Right cardiac atrium (tissue), 5 donors: Measurements from ENCODE around the gene MTRF1. TPM values are rescaled to one million over a fixed set of nuclear protein-coding genes. Genes with fewer than 3 reads are reported as not detected.
"Not testable (repeated sequence)": the region's sequence is repeated elsewhere in the genome, so short reads cannot be mapped to it uniquely, and the experiment has no call there.

Experiments used
- ATAC-seq, 2 donors: fragments of 200-7000 bp; cut with Tn5 transposase; one replicate each; pipeline versions ENCODE4 v1.8.0 to v1.9.1; 2020; ENCODE audit warnings: moderate library complexity in 2 of 2, mild to moderate bottlenecking in 1 of 2
- DNase-seq, 3 donors: peaks; one replicate each; pipeline ENCODE4 v3.0.0-alpha.2; 2020
- H3K27ac ChIP-seq: one replicate; pipeline ENCODE4 v1.5.1; 2013; ENCODE audit warnings: mild to moderate bottlenecking, low read length, control low read depth, moderate library complexity
- H3K27me3 ChIP-seq: one replicate; pipeline ENCODE4 v1.6.1; 2013; ENCODE audit not compliant: control insufficient read depth, insufficient read depth
- H3K4me1 ChIP-seq: one replicate; pipeline ENCODE4 v1.6.1; 2013; ENCODE audit warnings: low read length; ENCODE audit not compliant: control insufficient read depth, insufficient read depth
- H3K4me3 ChIP-seq: one replicate; pipeline ENCODE4 v1.5.1; 2013; ENCODE audit warnings: low read length, control low read depth
- H3K9me3 ChIP-seq: one replicate; pipeline ENCODE4 v1.6.1; 2013; ENCODE audit warnings: low read length; ENCODE audit not compliant: control insufficient read depth
- WGBS: extraction: QIAGEN DNeasy Blood & Tissue Kit; methylation state at CpG from one replicate; pipeline ENCODE4 v1.1.7; 2013; 5-methylcytosine and 5-hydroxymethylcytosine counted together
- intact Hi-C, 4 donors: fragments of 100-400 bp; cut with DNase I; formaldehyde crosslinking; loops; one replicate each; pipeline versions ENCODE4 v1.11.0 to v1.14.0; 2022 to 2023
- polyA plus RNA-seq: library from polyadenylated mRNA; stranded (reverse); fragments of 200-250 nt; gene quantifications from one replicate; pipeline ENCODE4 v1.2.3, GENCODE V29; 2013
- total RNA-seq, 4 donors: library from RNA; stranded (reverse); fragmentation: NEBNext Ultra II Directional; extraction: Animal tissue kit (Norgen Biotek cat#: 25700); gene quantifications; one replicate each; pipeline ENCODE4 v1.2.1, GENCODE V29; 2021
- donor health status: healthy with polysubstance abuse.
- donor health status: DM: no; HTN: yes; CAD: no.
- donor health status: DM: no; HTN: no; CAD: no.
- donor health status: DM: no; HTN: yes; CAD: no; lungs with severe emphysema.
- donor health status: DM: yes; HTN: yes; CAD: no.

The MTRF1 gene
- total and polyA plus RNA-seq, 5 donors: 11.0 to 14.3 (median 12.6) TPM

DNA sequence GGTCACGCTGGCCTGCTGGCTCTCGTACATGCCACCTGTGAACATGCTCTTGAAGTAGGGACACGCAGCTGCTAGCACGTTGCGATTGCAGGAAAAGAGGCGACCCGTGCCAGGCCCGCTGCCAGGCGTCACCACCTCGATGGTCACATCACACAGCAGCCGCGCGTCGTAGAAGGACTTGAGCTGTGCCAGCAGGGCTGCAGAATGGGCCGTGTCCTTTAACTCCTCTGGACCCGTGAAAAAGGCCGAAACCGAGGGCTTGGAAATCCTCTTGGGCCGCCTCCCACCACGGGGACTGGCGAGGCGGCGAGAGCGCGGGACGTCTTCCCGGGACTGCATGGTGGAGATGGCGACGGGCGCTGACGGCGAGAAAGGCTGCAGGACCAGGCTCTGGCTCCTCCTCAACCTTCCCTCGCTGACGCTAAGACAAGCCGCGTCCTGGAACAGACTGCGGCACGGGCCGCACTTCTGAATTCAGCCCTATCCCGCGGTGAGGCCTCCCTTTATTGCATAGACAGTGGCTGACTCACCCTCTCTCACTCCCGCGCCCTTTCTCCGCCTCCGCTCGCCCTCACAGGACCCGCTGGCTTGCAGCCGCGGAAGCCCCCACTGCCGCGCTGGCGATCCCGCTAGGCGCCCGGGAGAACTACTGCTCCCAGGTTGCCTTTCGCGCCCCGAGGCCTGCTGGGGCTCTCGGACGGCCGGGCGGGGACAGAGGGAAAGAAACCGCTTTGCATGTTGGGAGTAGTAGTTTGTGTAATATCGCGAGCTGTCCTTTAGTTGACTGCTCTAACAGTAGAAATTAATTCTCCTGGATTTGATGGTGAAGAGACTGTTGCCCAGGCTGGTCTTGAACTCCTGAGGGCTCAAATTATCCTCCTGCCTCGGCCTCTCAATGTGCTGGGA is 69.2 kb downstream of the MTRF1 start, which contains the start of gene KBTBD7:
Gene KBTBD7, minus strand, starts transcription at position 651 of the 906 bp plus-strand sequence. Its CDS starts 312 bp downstream, at position 339.
- ATAC-seq: peak; percentile 99 to 100
- Histone ChIP-seq H3K4me1 (peaks cover 10% of the 10 kb centered on the region), H3K9me3 (no peaks in the 10 kb centered on the region), H3K4me3 (peak within 1 kb of the TSS; percentile 66), H3K27ac (peak within 1 kb of the TSS; percentile 87), H3K27me3 (no peaks in the 10 kb centered on the region)
- 8% methylated on average over 66 of the region's 66 CpGs for WGBS
- intact Hi-C loops: loop anchor here (5.0 to 10.0 kb wide), 2 partner anchors 59 to 62 kb away; partner anchors contain the start of gene KBTBD6 (in 4 of the 4)
- peak; percentile 97 for DNase-seq

DNA sequence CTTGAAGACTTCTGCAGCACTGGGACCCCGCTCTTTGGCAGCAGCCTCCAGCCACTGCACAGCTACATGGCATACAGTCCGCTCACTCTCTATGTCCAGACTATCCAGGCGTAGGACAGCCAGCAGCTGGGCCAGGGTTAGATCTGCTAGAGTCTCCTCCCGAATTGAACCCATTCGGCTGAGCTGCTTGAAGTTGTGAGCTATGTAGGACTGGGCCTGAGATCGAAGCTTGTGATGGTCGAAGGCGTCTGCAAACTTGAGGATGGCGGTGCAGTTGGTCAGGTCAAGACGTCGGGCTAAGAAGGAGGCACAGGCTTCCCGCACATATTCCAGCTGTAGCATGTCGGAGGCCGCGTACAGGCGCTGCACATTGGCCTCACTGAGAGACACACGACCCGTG is 69.9 kb downstream of the MTRF1 start:
- ATAC-seq (no peak), DNase-seq (peak in 1 of 3 donors; percentile 41)
- H3K9me3 ChIP-seq: no peaks in the 10 kb centered on the region
- no peaks in the 10 kb centered on the region for H3K27me3 ChIP-seq
- intact Hi-C loops: loop anchor here (5.0 to 10.0 kb wide), 2 partner anchors 59 to 61 kb away; partner anchors contain the start of gene KBTBD6 (in 4 of the 4)
- H3K27ac ChIP-seq: no peak overlapping the region
- WGBS: 97% methylated on average over 18 of the region's 18 CpGs
- H3K4me1 ChIP-seq: peaks cover 10% of the 10 kb centered on the region
- H3K4me3 ChIP-seq: no peak overlapping the region

DNA sequence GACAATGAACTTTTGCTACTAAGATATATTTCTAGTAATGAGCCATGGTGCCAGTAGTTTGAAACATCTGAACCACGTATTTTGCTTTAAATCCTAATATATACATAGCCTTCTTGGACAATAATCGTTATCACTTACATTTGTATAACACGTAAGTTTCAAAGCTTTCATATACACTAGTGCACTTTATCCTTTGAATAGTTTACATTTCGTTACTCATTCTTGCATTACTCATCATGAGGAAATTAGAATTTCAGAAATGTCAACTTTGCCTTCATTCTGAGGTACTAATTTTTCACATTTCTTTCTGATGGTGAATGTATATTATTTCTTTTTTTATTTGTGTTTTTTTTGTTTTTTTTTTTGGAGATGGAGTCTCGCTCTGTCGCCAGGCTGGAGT is 74.8 kb downstream of the MTRF1 start:
- Histone ChIP-seq H3K4me1 (peaks cover 9% of the 10 kb centered on the region), H3K4me3 (no peak overlapping the region), H3K9me3 (no peaks in the 10 kb centered on the region), H3K27me3 (no peaks in the 10 kb centered on the region), H3K27ac (no peak overlapping the region)
- intact Hi-C loops: no loop called here
- 92% methylated on average over 6 of the region's 6 CpGs for WGBS
- no peak for ATAC-seq
- no peak for DNase-seq

DNA sequence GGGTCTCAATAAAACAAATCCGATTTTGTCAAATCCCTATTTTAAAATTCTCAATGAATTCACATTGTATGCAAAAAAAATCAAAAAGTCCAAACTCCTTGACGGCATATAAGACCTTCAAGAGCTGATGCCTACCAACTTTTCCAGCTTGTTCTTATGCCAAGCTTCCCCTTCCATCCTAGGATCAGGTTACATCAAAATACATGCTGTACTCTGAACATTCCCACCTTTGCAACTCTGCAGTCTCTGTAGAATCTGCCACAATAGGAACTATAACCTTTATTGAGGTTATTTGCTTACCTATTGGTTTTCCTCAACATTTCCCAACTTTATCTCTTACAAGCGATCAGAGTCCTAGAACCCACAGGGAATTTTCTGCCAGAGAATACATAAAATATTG is 76.9 kb downstream of the MTRF1 start:
- H3K27ac ChIP-seq: no peak overlapping the region
- no peaks in the 10 kb centered on the region for H3K27me3 ChIP-seq
- no peaks in the 10 kb centered on the region for H3K4me1 ChIP-seq
- no peak for ATAC-seq
- H3K9me3 ChIP-seq: no peaks in the 10 kb centered on the region
- no peak for DNase-seq
- intact Hi-C loops: no loop called here
- H3K4me3 ChIP-seq: no peak overlapping the region
- WGBS: 88% methylated on average over 3 of the region's 3 CpGs

DNA sequence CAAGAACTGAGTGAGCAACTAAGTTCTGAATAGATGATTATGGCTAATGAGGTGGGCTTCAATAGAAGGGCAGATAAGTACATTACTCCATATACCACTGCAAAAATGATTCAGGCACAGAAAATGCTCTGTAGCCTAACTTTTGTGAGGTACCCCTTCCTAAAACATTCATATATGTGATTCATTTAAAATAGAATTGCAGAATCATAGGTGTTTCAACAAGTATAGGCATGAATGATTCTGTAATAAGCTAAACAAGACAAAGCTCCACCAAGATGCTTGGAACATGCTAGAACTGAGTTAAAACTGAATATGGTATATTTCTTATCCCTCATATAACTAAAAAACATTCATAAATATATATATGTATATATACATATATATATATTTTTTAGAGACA is 81.1 kb downstream of the MTRF1 start:
- ATAC-seq: no peak
- intact Hi-C loops: no loop called here
- Histone ChIP-seq H3K27ac (no peak overlapping the region), H3K9me3 (no peaks in the 10 kb centered on the region), H3K4me3 (no peak overlapping the region), H3K27me3 (no peaks in the 10 kb centered on the region), H3K4me1 (no peaks in the 10 kb centered on the region)
- DNase-seq: no peak

DNA sequence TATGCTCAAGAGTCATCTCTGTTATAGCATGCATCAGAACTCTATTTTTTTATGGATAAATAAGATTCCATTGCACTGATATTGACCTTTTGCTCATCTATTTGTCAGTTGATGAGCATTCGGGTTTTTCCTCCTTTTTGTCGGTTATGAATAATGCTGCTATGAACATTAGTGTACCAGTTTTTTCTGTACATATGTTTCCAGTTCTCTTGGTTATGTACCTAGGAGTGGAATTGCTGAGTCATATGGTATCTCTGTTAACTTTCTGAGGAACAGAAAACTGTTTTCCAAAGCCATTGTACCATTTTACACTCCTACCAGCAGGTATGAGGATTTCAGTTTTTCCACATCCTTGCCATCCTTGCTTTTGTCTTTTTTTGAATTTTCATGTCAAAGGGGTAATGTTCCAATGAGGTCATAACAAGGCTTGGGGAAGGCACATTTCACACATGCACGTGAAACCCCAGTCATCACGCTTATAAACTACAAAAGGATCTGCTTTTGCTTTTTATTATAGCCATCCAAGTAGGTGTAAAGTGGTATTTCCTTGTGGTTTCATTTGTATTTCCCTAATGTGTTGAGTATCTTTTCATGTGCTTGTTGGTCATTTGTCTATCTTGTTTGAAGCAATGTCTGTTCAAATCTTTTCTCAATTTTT is 83.7 kb downstream of the MTRF1 start:
- ATAC-seq (no peak), DNase-seq (no peak)
- H3K9me3 ChIP-seq: no peaks in the 10 kb centered on the region
- H3K27ac ChIP-seq: no peak overlapping the region
- no peak overlapping the region for H3K4me3 ChIP-seq
- no peaks in the 10 kb centered on the region for H3K4me1 ChIP-seq
- no peaks in the 10 kb centered on the region for H3K27me3 ChIP-seq
- intact Hi-C loops: no loop called here
- 85% methylated on average over 4 of the region's 4 CpGs for WGBS

GRCh38 chr13:41178040-41178439 is 85.3 kb downstream of the MTRF1 start:
- intact Hi-C loops: no loop called here
- no peak overlapping the region for H3K27ac ChIP-seq
- 72% methylated on average over 7 of the region's 7 CpGs for WGBS
- ATAC-seq (no peak), DNase-seq (no peak)
- no peaks in the 10 kb centered on the region for H3K4me1 ChIP-seq
- no peaks in the 10 kb centered on the region for H3K27me3 ChIP-seq
- H3K9me3 ChIP-seq: no peaks in the 10 kb centered on the region
- H3K4me3 ChIP-seq: no peak overlapping the region

- DNase-seq: no peak
- no peak overlapping the region for H3K27ac ChIP-seq
- WGBS: 29% methylated on average over 2 of the region's 2 CpGs
These were observed 85.8 kb downstream of the MTRF1 start for GRCh38 chr13:41177616-41178015.

DNA sequence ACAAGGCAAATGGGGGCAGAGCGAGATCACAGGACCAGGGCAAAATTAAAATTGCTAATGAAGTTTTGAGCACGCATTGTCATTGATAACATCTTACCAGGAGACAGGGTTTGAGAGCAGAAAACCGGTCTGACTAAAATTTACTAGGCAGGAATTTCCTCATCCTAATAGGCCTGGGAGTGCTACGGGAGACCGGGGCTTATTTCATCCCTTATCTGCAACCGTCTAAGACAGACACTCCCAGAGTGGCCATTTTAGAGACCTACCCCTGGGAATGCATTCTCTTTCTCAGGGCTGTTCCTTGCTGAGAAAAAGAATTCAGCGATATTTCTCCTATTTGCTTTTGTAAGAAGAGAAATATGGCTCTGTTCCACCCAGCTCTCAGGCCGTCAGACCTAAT is 87.8 kb downstream of the MTRF1 start:
- H3K4me1 ChIP-seq, H3K9me3 ChIP-seq, DNase-seq, H3K4me3 ChIP-seq, ATAC-seq, intact Hi-C loops, H3K27me3 ChIP-seq, H3K27ac ChIP-seq: not testable (repeated sequence)
- 91% methylated on average over 8 of the region's 8 CpGs for WGBS

More at GRCh38 chr13:41177616-41178015, 85.8 kb downstream of the MTRF1 start:
- intact Hi-C loops: no loop called here
- no peak overlapping the region for H3K4me3 ChIP-seq
- no peak for ATAC-seq
- H3K9me3 ChIP-seq: no peaks in the 10 kb centered on the region
- H3K4me1 ChIP-seq: no peaks in the 10 kb centered on the region
- H3K27me3 ChIP-seq: no peaks in the 10 kb centered on the region
